MG63 (cell line): ENCODE data around the gene ANKS1B. TPM values are rescaled to one million over a fixed set of nuclear protein-coding genes. Genes with fewer than 3 reads are reported as not detected.

ENCODE experiments used
- DNase-seq: peaks from one replicate; pipeline ENCODE4 v3.0.0-alpha.2; 2020
- H3K27me3 ChIP-seq: fragments of 250-450 bp; sonication (Bioruptor Pico); 2 replicates; pipeline ENCODE4 v1.5.1; 2020; ENCODE audit warnings: mild to moderate bottlenecking, moderate library complexity
- H3K36me3 ChIP-seq: fragments of 250-450 bp; sonication (Bioruptor Pico); 2 replicates; pipeline ENCODE4 v1.5.1; 2020; ENCODE audit warnings: mild to moderate bottlenecking, moderate library complexity
- H3K4me3 ChIP-seq: fragments of 250-450 bp; sonication (Bioruptor Pico); 2 replicates; pipeline ENCODE4 v1.5.1; 2020; ENCODE audit warnings: mild to moderate bottlenecking, moderate library complexity
- H3K9me3 ChIP-seq: fragments of 250-450 bp; sonication (Bioruptor Pico); 2 replicates; pipeline ENCODE4 v1.5.1; 2020; ENCODE audit warnings: mild to moderate bottlenecking, moderate library complexity
- total RNA-seq: library from RNA; depleted of rRNA; stranded (reverse); fragments of >200 nt; shearing (Covaris generic); gene quantifications from 2 replicates; pipeline ENCODE4 v1.2.3, GENCODE V29; 2014; ENCODE audit warnings: low replicate concordance

ANKS1B gene
- total RNA-seq, 1 experiment from 2014 or later: 0.10 TPM

GRCh38 chr12:99234702-99235101, 750.0 kb downstream of the ANKS1B start:
- no peaks in the 10 kb centered on the region for H3K27me3 ChIP-seq
- H3K36me3 ChIP-seq: no peaks in the 10 kb centered on the region
- DNase-seq: no peak
- no peak overlapping the region for H3K4me3 ChIP-seq
- no peaks in the 10 kb centered on the region for H3K9me3 ChIP-seq

GRCh38 chr12:99232324-99232723, 752.4 kb downstream of the ANKS1B start:
- no peak for DNase-seq
- no peaks in the 10 kb centered on the region for H3K9me3 ChIP-seq
- no peaks in the 10 kb centered on the region for H3K36me3 ChIP-seq
- no peaks in the 10 kb centered on the region for H3K27me3 ChIP-seq
- no peak overlapping the region for H3K4me3 ChIP-seq

DNA sequence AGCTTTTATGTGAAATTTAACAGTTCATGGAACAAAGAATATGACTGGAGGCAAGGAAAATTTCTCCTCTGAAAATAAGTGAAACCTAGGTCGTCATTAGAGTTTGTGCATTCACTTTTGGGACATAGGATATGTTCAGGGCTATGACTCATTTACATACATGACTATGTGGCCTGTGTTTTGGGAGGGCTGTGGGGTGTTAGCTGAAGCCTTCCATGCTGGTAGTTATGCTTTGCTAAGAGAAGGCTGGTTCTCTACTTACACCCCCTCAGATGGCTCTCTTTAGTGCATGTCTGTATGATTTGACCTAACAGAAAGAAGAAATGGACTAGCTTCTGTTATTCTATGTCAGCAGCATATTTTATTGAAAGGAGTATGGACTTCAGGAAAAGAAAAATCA, 753.7 kb downstream of the ANKS1B start:
- Histone ChIP-seq H3K4me3 (no peak overlapping the region), H3K27me3 (no peaks in the 10 kb centered on the region)

DNA sequence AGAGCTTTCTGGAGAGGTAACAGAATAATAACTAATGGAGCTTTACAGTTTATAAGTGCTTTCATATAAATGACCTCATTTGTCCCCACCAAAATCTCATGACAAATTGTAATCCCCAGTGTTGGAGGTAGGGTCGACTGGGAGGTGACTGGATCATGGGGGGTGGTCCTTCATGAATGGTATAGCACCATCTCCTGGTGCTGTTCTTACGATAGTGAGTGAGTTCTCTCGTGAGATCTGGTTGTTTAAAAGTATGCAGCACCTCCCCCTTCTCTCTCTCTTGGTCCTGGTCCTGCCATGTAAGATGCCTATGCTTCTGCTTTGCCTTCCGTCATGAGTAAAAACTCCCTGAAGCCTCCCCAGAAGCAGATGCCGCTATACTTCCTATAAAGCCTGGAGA, 760.5 kb downstream of the ANKS1B start:
- Histone ChIP-seq H3K36me3 (no peaks in the 10 kb centered on the region), H3K4me3 (no peak overlapping the region), H3K9me3 (no peaks in the 10 kb centered on the region), H3K27me3 (no peaks in the 10 kb centered on the region)
- DNase-seq: no peak

More for the DNA sequence above, 753.7 kb downstream of the ANKS1B start:
- no peaks in the 10 kb centered on the region for H3K36me3 ChIP-seq
- H3K9me3 ChIP-seq: no peaks in the 10 kb centered on the region
- DNase-seq: no peak

- no peak for DNase-seq
- Histone ChIP-seq H3K27me3 (no peaks in the 10 kb centered on the region), H3K36me3 (no peaks in the 10 kb centered on the region), H3K4me3 (no peak overlapping the region), H3K9me3 (no peaks in the 10 kb centered on the region)
These were observed 761.2 kb downstream of the ANKS1B start for GRCh38 chr12:99223579-99223978.

DNA sequence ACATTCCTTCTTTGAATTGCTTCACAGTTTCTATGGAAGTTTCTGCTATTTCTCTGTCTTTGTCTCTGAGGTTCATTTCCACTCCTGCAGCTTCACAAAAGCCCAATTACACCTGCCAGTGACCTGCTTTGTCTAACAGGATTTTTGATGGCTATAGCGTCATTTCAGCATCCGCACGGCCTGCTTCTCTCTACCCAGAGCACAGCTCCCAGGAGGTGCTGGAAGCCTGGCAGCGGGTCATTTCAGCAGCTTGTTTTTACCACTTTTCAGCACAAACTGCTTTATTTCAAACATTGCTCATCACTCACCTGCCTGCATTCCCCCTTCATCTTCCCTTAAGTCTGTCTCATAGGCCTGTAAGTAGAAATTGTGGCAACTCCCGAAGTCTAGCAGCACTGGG, 771.7 kb downstream of the ANKS1B start:
- H3K36me3 ChIP-seq: no peaks in the 10 kb centered on the region
- H3K4me3 ChIP-seq: no peak overlapping the region
- H3K9me3 ChIP-seq: no peaks in the 10 kb centered on the region
- no peaks in the 10 kb centered on the region for H3K27me3 ChIP-seq
- no peak for DNase-seq

- no peaks in the 10 kb centered on the region for H3K9me3 ChIP-seq
- no peaks in the 10 kb centered on the region for H3K27me3 ChIP-seq
- DNase-seq: no peak
- H3K36me3 ChIP-seq: no peaks in the 10 kb centered on the region
- H3K4me3 ChIP-seq: no peak overlapping the region
These were observed 772.5 kb downstream of the ANKS1B start for GRCh38 chr12:99212275-99212674.

DNA sequence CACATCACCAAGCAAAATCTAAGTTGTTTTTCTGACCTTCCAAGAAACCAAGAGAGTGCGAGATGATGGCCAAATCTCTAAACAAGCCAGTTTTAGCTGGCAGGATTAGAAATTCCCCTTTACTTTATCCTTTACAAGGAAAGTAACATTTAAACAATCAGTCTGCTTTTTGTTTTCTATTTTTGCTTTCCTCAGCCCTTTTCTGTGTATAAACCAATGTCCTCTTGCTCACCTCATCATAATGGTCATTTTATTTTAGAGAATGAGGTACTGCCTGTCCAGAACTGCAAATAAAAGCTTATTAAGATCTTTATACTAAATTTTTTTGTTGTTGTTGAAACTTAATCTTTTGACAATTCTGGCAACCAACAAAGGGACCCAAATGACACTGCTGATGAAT, 779.6 kb downstream of the ANKS1B start:
- DNase-seq: no peak
- Histone ChIP-seq H3K9me3 (no peaks in the 10 kb centered on the region), H3K36me3 (no peaks in the 10 kb centered on the region), H3K27me3 (no peaks in the 10 kb centered on the region), H3K4me3 (no peak overlapping the region)

GRCh38 chr12:99201906-99202645, 782.7 kb downstream of the ANKS1B start:
- H3K27me3 ChIP-seq: no peaks in the 10 kb centered on the region
- no peak for DNase-seq

DNA sequence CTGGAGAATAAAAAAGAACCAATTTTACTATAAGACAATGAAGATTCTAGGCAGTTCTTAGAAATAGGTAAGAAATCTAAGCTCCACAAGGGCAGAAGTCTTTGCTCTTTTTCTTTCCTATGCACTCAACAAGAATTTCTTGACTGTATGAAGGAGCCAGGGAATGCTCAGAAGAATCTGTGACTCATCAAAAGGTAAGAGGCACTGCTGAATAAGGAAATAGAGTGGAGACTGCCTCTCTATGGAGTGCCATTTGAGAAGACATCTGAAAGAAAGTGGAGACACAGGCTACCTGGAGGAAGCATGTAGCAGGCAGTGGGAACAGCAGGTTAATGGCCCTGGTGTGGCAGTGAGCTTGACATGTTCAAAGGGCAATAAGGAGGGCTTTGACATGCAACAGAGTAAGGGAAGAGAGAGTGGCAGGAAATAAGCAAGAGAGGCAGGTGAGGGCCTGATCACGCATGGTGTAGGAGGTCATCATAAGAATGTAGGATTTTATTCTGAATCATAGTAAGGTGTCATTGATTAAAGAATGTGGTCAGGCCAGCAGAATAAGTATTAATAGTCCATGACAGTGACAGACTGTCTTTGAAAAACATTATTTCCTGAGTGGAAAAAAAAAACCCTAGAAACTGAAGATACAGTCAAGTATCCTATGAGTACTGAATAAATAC, 783.9 kb downstream of the ANKS1B start:
- H3K27me3 ChIP-seq: no peaks in the 10 kb centered on the region

More at GRCh38 chr12:99201906-99202645, 782.7 kb downstream of the ANKS1B start:
- Histone ChIP-seq H3K36me3 (no peaks in the 10 kb centered on the region), H3K9me3 (no peaks in the 10 kb centered on the region), H3K4me3 (no peak overlapping the region)

GRCh38 chr12:99195474-99195873, 789.3 kb downstream of the ANKS1B start:
- H3K9me3 ChIP-seq: no peaks in the 10 kb centered on the region
- DNase-seq: no peak
- H3K36me3 ChIP-seq: no peaks in the 10 kb centered on the region
- no peaks in the 10 kb centered on the region for H3K27me3 ChIP-seq
- no peak overlapping the region for H3K4me3 ChIP-seq

More for the DNA sequence above, 783.9 kb downstream of the ANKS1B start:
- no peak for DNase-seq
- no peaks in the 10 kb centered on the region for H3K36me3 ChIP-seq
- H3K4me3 ChIP-seq: no peak overlapping the region
- H3K9me3 ChIP-seq: no peaks in the 10 kb centered on the region

DNA sequence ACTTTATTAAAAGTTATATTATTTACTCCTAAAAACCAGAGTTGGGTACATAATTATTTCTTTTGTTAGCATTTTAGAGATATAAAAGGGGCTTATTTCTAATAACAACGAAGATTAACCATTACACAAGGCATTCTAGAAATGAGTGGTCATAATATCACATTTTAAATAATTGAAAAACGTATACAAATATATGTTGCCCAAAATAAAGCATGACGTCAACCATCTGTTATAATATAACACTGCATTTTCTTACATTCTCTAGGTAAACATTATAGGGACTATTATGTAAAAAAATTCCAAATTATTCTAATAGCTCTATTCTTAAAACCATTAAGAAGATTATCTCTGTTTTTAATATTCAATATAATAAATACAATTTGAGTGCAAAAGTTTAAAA, 792.2 kb downstream of the ANKS1B start:
- Histone ChIP-seq H3K27me3 (no peaks in the 10 kb centered on the region), H3K36me3 (no peaks in the 10 kb centered on the region), H3K4me3 (no peak overlapping the region), H3K9me3 (no peaks in the 10 kb centered on the region)
- no peak for DNase-seq

GRCh38 chr12:99176871-99177270, 807.9 kb downstream of the ANKS1B start:
- DNase-seq: no peak
- Histone ChIP-seq H3K27me3 (no peaks in the 10 kb centered on the region), H3K4me3 (no peak overlapping the region), H3K9me3 (no peaks in the 10 kb centered on the region), H3K36me3 (no peaks in the 10 kb centered on the region)

- DNase-seq: no peak
- no peaks in the 10 kb centered on the region for H3K9me3 ChIP-seq
- H3K4me3 ChIP-seq: no peak overlapping the region
- H3K27me3 ChIP-seq: no peaks in the 10 kb centered on the region
- no peaks in the 10 kb centered on the region for H3K36me3 ChIP-seq
These were observed 814.3 kb downstream of the ANKS1B start for GRCh38 chr12:99170461-99170860.

DNA sequence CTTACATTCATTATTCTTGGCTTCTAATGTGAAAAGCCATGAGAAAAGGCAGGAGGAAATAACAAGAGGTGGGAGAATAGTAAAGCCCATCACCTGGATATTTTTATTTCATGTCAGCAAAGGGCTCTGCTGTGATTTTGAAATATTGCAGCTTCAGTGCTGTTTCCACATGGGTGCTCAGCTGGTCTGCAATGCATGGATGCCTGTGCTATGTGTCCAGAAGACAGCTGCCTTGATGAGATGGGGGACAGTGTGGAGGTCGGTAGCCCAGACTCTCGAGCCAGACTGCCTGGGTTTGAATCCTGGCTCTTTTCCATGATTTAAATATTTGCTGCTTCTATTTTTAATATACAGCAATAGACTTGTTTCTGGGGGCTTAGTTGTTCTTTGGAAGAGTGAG, 814.7 kb downstream of the ANKS1B start:
- Histone ChIP-seq H3K9me3 (no peaks in the 10 kb centered on the region), H3K4me3 (no peak overlapping the region), H3K27me3 (no peaks in the 10 kb centered on the region), H3K36me3 (no peaks in the 10 kb centered on the region)
- DNase-seq: no peak

DNA sequence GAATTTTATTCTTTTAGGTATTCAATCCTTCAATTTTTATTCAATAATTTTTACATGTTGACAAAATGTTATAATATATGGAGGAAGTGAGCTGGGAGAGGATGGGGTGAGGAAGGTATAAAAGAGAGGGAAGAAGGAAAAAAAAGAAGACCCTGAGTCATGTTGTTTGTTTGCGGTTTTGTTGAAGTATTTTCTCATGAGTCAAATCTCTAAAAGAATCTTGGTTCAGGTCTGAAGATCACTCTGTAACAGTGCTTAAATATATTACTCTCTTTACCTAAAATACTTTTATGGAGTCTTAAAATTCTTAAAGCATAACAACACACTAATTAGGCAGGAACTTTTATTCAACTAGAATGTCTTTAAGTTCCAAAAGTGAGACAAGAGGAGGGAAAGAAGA, 826.8 kb downstream of the ANKS1B start:
- DNase-seq: no peak
- no peak overlapping the region for H3K4me3 ChIP-seq
- no peaks in the 10 kb centered on the region for H3K27me3 ChIP-seq
- H3K9me3 ChIP-seq: no peaks in the 10 kb centered on the region
- no peaks in the 10 kb centered on the region for H3K36me3 ChIP-seq

GRCh38 chr12:99154983-99155336, 829.8 kb downstream of the ANKS1B start:
- DNase-seq: no peak
- H3K27me3 ChIP-seq: no peaks in the 10 kb centered on the region
- no peak overlapping the region for H3K4me3 ChIP-seq
- H3K36me3 ChIP-seq: no peaks in the 10 kb centered on the region
- no peaks in the 10 kb centered on the region for H3K9me3 ChIP-seq
